ENCODE results near the gene PRKCSH.

PRKCSH gene

GRCh38 chr19:11410682-11411081 is 24.8 kb upstream of the PRKCSH start (continued):
- TF ChIP-seq SP7 (tag by site-specific recombination; IDR thresholded peaks at IDR 0.05) (peak; percentile 64), ZSCAN23 (tag by site-specific recombination; IDR thresholded peaks at IDR 0.05) (peak; percentile 33; the same call in 1 of the 2 replicates)

GRCh38 chr19:11414544-11414943 is 20.9 kb upstream of the PRKCSH start:
- ChIA-PET POLR2A (interaction anchor here (0.6 kb wide), 1 partner anchor 264 kb away, joined by 4 read pairs; no protein-coding TSS in a partner anchor), CTCF (interaction anchor here (0.6 to 8.3 kb wide), 2 partner anchors 26 to 33 kb away, joined by 4 to 66 read pairs; partner anchors contain the start of gene EPOR)
- H3K9me3 ChIP-seq (ENCODE audit: control insufficient read depth, insufficient read depth, low read depth, low read length): no peaks in the 10 kb centered on the region
- no peak overlapping the region for H3K4me3 ChIP-seq (ENCODE audit: low read depth, low read length)
- TF ChIP-seq WT1 (tag by site-specific recombination; IDR thresholded peaks at IDR 0.05) (0 out of 2 replicates have a peak, but pooled peaks have one; percentile 10), ZEB2 (tag by site-specific recombination; IDR thresholded peaks at IDR 0.05) (no peak), TCF7L2 (IDR thresholded peaks at IDR 0.05; ENCODE audit: borderline replicate concordance, low read depth, low read length) (no peak), ZNF133 (tag by site-specific recombination; IDR thresholded peaks at IDR 0.05) (no peak), ZNF654 (tag by site-specific recombination; IDR thresholded peaks at IDR 0.05; ENCODE audit: low read depth) (no peak), SP7 (tag by site-specific recombination; IDR thresholded peaks at IDR 0.05) (no peak), MZF1 (tag by site-specific recombination; IDR thresholded peaks at IDR 0.05; ENCODE audit: borderline replicate concordance) (no peak), SCRT1 (tag by site-specific recombination; IDR thresholded peaks at IDR 0.05; ENCODE audit: borderline replicate concordance) (peak; percentile 52; the same call in 1 of the 2 replicates), ZNF600 (tag by site-specific recombination; IDR thresholded peaks at IDR 0.05) (peak; percentile 37; the same call in 1 of the 2 replicates), ZNF561 (tag by site-specific recombination; IDR thresholded peaks at IDR 0.05; ENCODE audit: borderline replicate concordance) (no peak), ZBTB21 (tag by site-specific recombination; IDR thresholded peaks at IDR 0.05) (no peak), ZNF138 (tag by site-specific recombination; IDR thresholded peaks at IDR 0.05; ENCODE audit: borderline replicate concordance) (no peak), OVOL3 (tag by site-specific recombination; IDR thresholded peaks at IDR 0.05) (no peak), SALL2 (tag by site-specific recombination; IDR thresholded peaks at IDR 0.05; ENCODE audit: borderline replicate concordance) (no peak), ZNF2 (tag by site-specific recombination; IDR thresholded peaks at IDR 0.05) (no peak), SCRT2 (tag by site-specific recombination; IDR thresholded peaks at IDR 0.05) (peak; percentile 82), ZNF777 (tag by site-specific recombination; IDR thresholded peaks at IDR 0.05; ENCODE audit: borderline replicate concordance) (no peak)
- TF ChIP-seq, protein P1, sequence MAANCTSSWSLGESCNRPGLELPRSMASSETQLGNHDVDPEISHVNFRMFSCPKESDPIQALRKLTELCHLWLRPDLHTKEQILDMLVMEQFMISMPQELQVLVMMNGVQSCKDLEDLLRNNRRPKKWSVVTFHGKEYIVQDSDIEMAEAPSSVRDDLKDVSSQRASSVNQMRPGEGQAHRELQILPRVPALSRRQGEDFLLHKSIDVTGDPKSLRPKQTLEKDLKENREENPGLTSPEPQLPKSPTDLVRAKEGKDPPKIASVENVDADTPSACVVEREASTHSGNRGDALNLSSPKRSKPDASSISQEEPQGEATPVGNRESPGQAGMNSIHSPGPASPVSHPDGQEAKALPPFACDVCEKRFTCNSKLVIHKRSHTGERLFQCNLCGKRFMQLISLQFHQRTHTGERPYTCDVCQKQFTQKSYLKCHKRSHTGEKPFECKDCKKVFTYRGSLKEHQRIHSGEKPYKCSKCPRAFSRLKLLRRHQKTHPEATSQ (tag by site-specific recombination; IDR thresholded peaks at IDR 0.05): no peak
- TF ChIP-seq, protein P2, sequence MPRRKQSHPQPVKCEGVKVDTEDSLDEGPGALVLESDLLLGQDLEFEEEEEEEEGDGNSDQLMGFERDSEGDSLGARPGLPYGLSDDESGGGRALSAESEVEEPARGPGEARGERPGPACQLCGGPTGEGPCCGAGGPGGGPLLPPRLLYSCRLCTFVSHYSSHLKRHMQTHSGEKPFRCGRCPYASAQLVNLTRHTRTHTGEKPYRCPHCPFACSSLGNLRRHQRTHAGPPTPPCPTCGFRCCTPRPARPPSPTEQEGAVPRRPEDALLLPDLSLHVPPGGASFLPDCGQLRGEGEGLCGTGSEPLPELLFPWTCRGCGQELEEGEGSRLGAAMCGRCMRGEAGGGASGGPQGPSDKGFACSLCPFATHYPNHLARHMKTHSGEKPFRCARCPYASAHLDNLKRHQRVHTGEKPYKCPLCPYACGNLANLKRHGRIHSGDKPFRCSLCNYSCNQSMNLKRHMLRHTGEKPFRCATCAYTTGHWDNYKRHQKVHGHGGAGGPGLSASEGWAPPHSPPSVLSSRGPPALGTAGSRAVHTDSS (tag by site-specific recombination; IDR thresholded peaks at IDR 0.05): no peak
- TF ChIP-seq, protein P3, sequence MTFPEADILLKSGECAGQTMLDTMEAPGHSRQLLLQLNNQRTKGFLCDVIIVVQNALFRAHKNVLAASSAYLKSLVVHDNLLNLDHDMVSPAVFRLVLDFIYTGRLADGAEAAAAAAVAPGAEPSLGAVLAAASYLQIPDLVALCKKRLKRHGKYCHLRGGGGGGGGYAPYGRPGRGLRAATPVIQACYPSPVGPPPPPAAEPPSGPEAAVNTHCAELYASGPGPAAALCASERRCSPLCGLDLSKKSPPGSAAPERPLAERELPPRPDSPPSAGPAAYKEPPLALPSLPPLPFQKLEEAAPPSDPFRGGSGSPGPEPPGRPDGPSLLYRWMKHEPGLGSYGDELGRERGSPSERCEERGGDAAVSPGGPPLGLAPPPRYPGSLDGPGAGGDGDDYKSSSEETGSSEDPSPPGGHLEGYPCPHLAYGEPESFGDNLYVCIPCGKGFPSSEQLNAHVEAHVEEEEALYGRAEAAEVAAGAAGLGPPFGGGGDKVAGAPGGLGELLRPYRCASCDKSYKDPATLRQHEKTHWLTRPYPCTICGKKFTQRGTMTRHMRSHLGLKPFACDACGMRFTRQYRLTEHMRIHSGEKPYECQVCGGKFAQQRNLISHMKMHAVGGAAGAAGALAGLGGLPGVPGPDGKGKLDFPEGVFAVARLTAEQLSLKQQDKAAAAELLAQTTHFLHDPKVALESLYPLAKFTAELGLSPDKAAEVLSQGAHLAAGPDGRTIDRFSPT (tag by site-specific recombination; IDR thresholded peaks at IDR 0.05): no peak
- TF ChIP-seq, protein P4, sequence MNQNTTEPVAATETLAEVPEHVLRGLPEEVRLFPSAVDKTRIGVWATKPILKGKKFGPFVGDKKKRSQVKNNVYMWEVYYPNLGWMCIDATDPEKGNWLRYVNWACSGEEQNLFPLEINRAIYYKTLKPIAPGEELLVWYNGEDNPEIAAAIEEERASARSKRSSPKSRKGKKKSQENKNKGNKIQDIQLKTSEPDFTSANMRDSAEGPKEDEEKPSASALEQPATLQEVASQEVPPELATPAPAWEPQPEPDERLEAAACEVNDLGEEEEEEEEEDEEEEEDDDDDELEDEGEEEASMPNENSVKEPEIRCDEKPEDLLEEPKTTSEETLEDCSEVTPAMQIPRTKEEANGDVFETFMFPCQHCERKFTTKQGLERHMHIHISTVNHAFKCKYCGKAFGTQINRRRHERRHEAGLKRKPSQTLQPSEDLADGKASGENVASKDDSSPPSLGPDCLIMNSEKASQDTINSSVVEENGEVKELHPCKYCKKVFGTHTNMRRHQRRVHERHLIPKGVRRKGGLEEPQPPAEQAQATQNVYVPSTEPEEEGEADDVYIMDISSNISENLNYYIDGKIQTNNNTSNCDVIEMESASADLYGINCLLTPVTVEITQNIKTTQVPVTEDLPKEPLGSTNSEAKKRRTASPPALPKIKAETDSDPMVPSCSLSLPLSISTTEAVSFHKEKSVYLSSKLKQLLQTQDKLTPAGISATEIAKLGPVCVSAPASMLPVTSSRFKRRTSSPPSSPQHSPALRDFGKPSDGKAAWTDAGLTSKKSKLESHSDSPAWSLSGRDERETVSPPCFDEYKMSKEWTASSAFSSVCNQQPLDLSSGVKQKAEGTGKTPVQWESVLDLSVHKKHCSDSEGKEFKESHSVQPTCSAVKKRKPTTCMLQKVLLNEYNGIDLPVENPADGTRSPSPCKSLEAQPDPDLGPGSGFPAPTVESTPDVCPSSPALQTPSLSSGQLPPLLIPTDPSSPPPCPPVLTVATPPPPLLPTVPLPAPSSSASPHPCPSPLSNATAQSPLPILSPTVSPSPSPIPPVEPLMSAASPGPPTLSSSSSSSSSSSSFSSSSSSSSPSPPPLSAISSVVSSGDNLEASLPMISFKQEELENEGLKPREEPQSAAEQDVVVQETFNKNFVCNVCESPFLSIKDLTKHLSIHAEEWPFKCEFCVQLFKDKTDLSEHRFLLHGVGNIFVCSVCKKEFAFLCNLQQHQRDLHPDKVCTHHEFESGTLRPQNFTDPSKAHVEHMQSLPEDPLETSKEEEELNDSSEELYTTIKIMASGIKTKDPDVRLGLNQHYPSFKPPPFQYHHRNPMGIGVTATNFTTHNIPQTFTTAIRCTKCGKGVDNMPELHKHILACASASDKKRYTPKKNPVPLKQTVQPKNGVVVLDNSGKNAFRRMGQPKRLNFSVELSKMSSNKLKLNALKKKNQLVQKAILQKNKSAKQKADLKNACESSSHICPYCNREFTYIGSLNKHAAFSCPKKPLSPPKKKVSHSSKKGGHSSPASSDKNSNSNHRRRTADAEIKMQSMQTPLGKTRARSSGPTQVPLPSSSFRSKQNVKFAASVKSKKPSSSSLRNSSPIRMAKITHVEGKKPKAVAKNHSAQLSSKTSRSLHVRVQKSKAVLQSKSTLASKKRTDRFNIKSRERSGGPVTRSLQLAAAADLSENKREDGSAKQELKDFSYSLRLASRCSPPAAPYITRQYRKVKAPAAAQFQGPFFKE (tag by site-specific recombination; IDR thresholded peaks at IDR 0.05; ENCODE audit: borderline replicate concordance): no peak
- TF ChIP-seq, protein P5, sequence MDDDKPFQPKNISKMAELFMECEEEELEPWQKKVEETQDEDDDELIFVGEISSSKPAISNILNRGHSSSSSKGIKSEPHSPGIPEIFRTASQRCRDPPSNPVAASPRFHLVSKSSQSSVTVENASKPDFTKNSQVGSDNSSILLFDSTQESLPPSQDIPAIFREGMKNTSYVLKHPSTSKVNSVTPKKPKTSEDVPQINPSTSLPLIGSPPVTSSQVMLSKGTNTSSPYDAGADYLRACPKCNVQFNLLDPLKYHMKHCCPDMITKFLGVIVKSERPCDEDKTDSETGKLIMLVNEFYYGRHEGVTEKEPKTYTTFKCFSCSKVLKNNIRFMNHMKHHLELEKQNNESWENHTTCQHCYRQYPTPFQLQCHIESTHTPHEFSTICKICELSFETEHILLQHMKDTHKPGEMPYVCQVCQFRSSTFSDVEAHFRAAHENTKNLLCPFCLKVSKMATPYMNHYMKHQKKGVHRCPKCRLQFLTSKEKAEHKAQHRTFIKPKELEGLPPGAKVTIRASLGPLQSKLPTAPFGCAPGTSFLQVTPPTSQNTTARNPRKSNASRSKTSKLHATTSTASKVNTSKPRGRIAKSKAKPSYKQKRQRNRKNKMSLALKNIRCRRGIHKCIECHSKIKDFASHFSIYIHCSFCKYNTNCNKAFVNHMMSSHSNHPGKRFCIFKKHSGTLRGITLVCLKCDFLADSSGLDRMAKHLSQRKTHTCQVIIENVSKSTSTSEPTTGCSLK (tag by site-specific recombination; IDR thresholded peaks at IDR 0.05): no peak
- H3K36me3 ChIP-seq (ENCODE audit: control insufficient read depth in 2 of 2, insufficient read depth in 1 of 2, low read length in 2 of 2): no peaks in the 10 kb centered on the region
- no peak overlapping the region for H3K27ac ChIP-seq (ENCODE audit: extremely low read depth, low read depth, low read length)
- H3K4me1 ChIP-seq (ENCODE audit: control insufficient read depth, insufficient read depth, low read length): no peaks in the 10 kb centered on the region
